HG02678 (cell line): ENCODE measurements around the gene GHRH.

Experiments
- ATAC-seq: cut with Tn5 transposase; IDR thresholded peaks from one replicate; pipeline ENCODE4 v1.9.1; 2021; ENCODE audit warnings: mild to moderate bottlenecking, moderate library complexity; ENCODE audit not compliant: unreplicated experiment

GHRH gene

DNA sequence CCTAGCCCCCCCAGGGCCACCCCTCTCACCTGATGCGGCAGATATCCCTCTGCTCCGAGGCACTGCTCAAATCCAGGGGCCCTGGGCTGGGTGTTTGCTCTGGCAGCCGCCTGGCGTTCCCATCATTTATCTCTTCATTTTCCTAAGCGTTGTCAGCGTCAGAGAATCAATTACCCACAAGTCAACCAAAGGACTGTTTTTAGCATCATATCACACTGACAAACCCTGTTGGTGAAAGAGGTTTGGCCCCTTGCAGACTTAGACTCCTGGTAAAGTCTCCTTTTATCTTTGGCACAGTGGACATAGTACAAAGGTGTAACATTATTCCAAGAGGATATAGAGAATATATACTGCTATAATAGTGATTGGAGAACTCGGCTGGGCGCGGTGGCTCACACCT is at the start of gene GHRH:
GHRH (minus strand) TSS at position 101 of the 400 bp plus-strand sequence. CDS start 4,925 bp downstream, outside the sequence.
- no peak for ATAC-seq

GRCh38 chr20:37310951-37311350 is 49.3 kb upstream of the GHRH start:
- no peak for ATAC-seq

DNA sequence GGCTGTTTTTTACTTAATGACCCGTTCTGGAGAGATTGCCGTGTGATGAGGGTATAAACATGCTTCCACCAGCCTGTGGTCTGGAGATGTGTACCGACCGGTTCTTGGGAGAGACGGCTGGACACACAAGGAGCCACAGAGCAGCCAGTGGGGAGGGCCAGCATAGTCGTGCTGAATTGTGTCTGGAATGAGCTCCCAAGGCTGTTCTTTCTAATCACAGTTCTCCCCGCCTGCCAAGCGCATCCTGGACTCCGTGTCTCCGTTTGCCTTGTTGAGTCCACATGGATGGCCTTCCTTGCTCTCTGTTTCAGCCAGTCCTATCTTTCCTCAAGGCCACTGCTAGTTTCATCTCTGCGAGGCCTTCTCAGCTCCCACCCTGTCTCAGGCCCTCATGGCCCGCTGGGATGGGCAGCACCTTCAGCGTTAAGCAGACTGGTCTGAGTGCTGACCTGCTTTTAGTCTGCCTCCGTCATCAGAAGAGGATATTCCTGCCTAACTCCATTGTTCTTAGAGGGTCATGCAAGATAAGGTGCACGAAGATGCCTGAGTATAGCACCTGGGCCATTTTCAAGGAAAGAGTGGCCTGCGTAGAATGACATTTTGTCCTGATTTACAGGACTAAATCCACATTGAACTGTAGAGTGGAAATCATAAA is 48.4 kb upstream of the GHRH start:
- no peak for ATAC-seq

GRCh38 chr20:37309290-37309689 is 47.7 kb upstream of the GHRH start:
- ATAC-seq, result no peak

- ATAC-seq, result peak; percentile 95
Measured at GRCh38 chr20:37308086-37309050, 46.8 kb upstream of the GHRH start.

DNA sequence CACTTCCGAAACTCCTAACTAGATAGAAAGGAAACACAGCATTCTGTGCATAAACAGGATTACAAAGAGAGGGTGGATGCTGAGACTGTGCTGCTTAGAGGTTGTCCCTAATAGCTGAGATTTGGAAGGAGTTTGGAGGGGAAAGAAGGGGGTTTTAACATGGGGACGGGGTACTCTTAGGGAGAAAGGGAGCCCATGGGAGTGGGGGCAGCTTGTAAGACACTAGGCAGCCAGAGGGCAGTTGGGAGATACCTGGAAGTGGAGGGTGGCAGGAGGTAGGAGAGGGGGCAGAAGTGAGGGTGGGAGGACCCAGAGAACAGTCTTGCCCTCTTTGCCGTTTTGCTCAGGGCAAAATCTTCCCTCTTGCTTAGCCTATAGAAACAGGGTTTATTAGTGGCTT is 44.2 kb upstream of the GHRH start:
- ATAC-seq, result no peak

- ATAC-seq, result no peak
Measured at GRCh38 chr20:37305079-37305478, 43.5 kb upstream of the GHRH start.

DNA sequence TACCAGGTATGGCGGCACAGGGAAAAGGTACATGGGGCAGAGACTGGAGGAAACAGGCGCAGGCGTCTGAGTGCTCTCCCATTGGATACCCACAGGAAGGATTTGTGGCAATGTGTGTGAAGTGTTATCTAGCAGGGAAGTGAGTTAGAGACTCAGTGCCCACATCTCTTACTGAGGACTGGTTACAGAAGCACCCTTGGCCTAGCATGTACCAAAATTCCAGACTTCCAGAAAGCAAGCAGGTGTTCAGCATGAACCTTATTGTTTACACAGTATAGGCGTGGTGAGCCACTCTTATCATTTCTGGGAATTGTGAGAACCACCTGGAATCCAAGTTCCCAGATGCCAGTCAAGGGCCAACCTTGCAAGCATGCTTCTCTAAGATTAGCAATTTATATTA is 42.0 kb upstream of the GHRH start:
- ATAC-seq, result no peak

GRCh38 chr20:37302981-37303380 is 41.4 kb upstream of the GHRH start:
- no peak for ATAC-seq

- ATAC-seq, result no peak
Measured at GRCh38 chr20:37301558-37301957, 39.9 kb upstream of the GHRH start.

DNA sequence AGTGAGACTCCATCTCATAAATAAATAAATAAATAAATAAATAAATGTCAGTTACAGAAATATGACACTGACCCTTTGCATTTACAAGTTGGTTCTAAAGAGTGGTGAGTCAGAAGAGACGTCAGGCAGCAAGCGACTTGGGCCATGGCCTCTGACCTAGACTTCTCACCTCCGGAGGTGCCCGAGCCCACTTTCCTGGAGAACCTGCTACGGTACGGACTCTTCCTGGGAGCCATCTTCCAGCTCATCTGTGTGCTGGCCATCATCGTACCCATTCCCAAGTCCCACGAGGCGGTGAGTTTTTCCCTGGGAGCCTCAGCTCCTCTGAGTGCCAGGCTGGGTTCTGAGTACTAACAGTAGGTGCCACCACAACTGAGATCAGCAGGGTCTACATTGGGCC is 39.5 kb upstream of the GHRH start:
- ATAC-seq, result no peak

- no peak for ATAC-seq
Measured at GRCh38 chr20:37299718-37300528, 38.3 kb upstream of the GHRH start.

GRCh38 chr20:37298190-37298939 is 36.8 kb upstream of the GHRH start:
- peak; percentile 73 for ATAC-seq

- no peak for ATAC-seq
Measured at GRCh38 chr20:37297066-37297736, 35.6 kb upstream of the GHRH start.

DNA sequence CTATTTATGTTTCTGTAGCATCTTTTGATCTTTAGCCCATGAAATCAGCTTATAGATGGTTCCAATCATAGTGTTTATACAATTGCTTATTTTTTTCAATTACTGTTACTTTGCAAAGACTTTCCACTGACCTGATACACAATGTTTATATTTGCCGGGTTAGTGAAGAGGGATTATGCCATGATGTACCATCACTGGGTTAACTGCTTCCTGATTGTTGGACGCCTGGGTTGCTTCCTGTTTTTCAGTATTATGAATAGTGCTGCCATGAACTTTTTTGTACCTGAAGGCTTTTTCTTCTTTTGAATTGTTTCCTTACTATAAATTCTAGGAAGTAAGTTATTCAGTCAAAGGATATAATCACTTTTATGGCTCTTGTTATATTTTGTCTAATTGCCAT is 34.8 kb upstream of the GHRH start:
- no peak for ATAC-seq

GRCh38 chr20:37295595-37295994 is 34.0 kb upstream of the GHRH start:
- ATAC-seq, result no peak

DNA sequence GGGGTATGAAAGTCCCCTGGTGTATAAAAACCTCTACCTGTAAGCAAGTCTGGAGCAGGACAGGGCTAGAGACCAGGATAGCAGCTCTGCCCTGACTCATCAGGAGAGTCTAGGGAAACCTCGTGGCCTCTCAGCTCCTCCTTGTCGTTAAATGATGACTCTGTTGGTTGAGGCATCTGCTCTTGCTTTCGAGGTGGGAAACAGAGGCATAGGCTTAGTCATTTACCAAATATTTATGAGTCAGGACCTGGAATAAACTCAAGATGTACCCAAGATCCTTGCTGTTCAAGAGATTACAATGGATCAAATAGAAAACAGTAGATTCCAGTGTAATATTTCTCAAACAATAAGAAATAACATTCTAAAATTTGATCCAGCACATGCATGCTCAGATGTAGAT is 33.4 kb upstream of the GHRH start:
- ATAC-seq, result no peak

DNA sequence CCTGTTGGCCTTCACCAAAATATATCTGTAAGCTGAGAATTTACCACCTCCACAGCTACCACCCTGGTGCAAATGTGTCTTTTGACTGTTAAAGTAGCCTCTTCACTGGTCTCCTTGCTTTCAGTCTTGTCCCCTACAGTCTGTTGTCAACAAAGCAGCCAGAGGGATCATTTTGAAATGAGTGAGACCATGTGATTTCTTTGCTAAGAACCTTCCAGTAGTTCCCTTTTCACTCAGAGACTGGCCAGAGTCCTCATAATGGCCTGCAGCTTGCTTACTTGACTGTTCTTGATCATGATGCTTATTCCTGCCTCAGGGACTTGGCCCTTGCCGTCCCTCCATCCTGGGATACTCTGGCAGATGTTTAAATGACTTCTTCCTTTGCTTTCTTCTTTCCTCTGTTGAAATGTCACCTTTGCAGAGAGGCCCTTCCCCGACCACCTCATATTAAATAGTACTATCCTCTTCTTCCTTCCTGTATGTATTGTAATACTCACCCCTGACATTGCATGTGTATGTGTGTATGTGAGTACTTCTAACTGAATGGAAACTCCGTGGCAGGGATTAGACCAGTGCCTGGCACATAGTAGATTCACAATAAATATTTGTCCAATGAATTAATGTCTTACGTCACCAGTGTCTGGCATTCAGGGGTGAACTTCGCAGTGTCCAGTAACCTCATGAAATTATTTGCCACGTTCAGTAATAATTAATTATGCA is 32.8 kb upstream of the GHRH start:
- no peak for ATAC-seq

DNA sequence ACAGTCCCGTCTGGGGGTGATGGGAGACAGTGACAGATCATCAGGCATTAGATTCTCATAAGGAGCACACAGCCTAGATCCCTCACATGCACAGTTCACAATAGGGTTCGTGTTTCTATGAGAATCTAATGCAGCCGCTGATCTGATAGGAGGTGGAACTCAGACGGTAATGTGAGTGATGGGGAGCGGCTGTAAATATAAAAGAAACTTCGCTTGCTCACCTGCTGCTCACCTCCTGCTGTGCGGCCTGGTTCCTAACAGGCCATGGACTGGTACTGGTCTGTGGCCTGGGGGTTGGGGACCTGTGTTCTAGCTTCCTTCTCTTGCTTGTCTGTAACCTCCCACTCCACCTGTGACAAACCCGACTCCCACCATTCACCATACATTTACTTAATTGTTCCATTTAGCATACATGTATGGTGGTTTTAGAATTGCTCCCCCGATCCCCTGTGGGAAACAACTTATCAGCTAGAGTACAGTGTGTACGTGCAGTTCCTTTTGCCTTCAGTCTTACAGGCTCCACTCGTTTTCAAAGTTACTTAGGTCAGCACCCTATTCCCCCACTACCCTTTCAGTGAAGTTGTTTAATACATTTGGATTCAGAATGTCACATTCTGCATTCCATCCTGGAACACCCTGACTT is 31.8 kb upstream of the GHRH start:
- ATAC-seq, result no peak
